Chondrocyte (in vitro differentiated cells): Measurements from ENCODE around the gene SLC6A12. TPM values are rescaled to one million over a fixed set of nuclear protein-coding genes. Genes with fewer than 3 reads are reported as not detected.

ENCODE experiments used
- DNase-seq: peaks from one replicate; pipeline ENCODE4 v3.0.0; 2021; ENCODE audit warnings: mixed read lengths, low spot score
- H3K27ac Mint-ChIP-seq: one replicate; pipeline ENCODE4 v1.8.0; 2021; ENCODE audit warnings: mild to moderate bottlenecking, moderate library complexity, mixed read lengths; ENCODE audit not compliant: unreplicated experiment
- H3K27me3 Mint-ChIP-seq: 2 replicates; pipeline ENCODE4 v1.8.0; 2021; ENCODE audit warnings: low read depth, mixed read lengths
- H3K36me3 Mint-ChIP-seq: 2 replicates; pipeline ENCODE4 v1.8.0; 2021; ENCODE audit warnings: low read depth, mixed read lengths
- H3K4me1 Mint-ChIP-seq: 2 replicates; pipeline ENCODE4 v1.8.0; 2021; ENCODE audit warnings: low read depth, mild to moderate bottlenecking, mixed read lengths
- H3K4me3 Mint-ChIP-seq: one replicate; pipeline ENCODE4 v1.8.0; 2021; ENCODE audit warnings: mild to moderate bottlenecking, moderate library complexity, mixed read lengths; ENCODE audit not compliant: unreplicated experiment
- H3K9me3 Mint-ChIP-seq: 2 replicates; pipeline ENCODE4 v1.8.0; 2021; ENCODE audit warnings: low read depth, mixed read lengths
- CTCF ChIP-seq: fragments of 200-600 bp; sonication (generic); IDR thresholded peaks from 2 replicates; pipeline ENCODE4 v1.5.0; 2021; ENCODE audit warnings: antibody characterized with exemption, mild to moderate bottlenecking, moderate library complexity
- total RNA-seq: library from RNA; stranded (reverse); gene quantifications from 3 replicates; pipeline ENCODE4 v1.2.1, GENCODE V29; 2021

The SLC6A12 gene
- total RNA-seq, 1 donor from 2014 or later, result 0.42 TPM

GRCh38 chr12:169528-170370 lies 44.2 kb downstream of the SLC6A12 start:
- DNase-seq, result no peak
- peak; percentile 30 for TF ChIP-seq CTCF
- no peaks in the 10 kb centered on the region for H3K9me3 Mint-ChIP-seq
- H3K4me1 Mint-ChIP-seq, result peaks cover 29% of the 10 kb centered on the region
- no peak overlapping the region for H3K27ac Mint-ChIP-seq
- peaks cover 5% of the 10 kb centered on the region for H3K27me3 Mint-ChIP-seq
- no peaks in the 10 kb centered on the region for H3K36me3 Mint-ChIP-seq
- H3K4me3 Mint-ChIP-seq, result no peak overlapping the region

- no peak overlapping the region for H3K4me3 Mint-ChIP-seq
- peaks cover 2% of the 10 kb centered on the region for H3K36me3 Mint-ChIP-seq
- no peaks in the 10 kb centered on the region for H3K9me3 Mint-ChIP-seq
- H3K27me3 Mint-ChIP-seq, result peaks cover 5% of the 10 kb centered on the region
- DNase-seq, result no peak
- no peak overlapping the region for H3K27ac Mint-ChIP-seq
- no peak for TF ChIP-seq CTCF
- peaks cover 29% of the 10 kb centered on the region for H3K4me1 Mint-ChIP-seq
Observed at GRCh38 chr12:168763-169525, 45.0 kb downstream of the SLC6A12 start.

- Mint-ChIP-seq H3K4me3 (no peak overlapping the region), H3K27ac (no peak overlapping the region), H3K4me1 (peaks cover 29% of the 10 kb centered on the region), H3K36me3 (peaks cover 2% of the 10 kb centered on the region), H3K27me3 (peaks cover 5% of the 10 kb centered on the region), H3K9me3 (no peaks in the 10 kb centered on the region)
- TF ChIP-seq CTCF, result no peak
- DNase-seq, result no peak
Observed at GRCh38 chr12:167959-168600, 45.9 kb downstream of the SLC6A12 start.

GRCh38 chr12:166425-167075 lies 47.4 kb downstream of the SLC6A12 start:
- H3K9me3 Mint-ChIP-seq, result no peaks in the 10 kb centered on the region
- H3K36me3 Mint-ChIP-seq, result peaks cover 2% of the 10 kb centered on the region
- no peak overlapping the region for H3K4me3 Mint-ChIP-seq
- H3K27ac Mint-ChIP-seq, result no peak overlapping the region
- peaks cover 22% of the 10 kb centered on the region for H3K4me1 Mint-ChIP-seq
- DNase-seq, result no peak
- TF ChIP-seq CTCF, result no peak
- H3K27me3 Mint-ChIP-seq, result peaks cover 17% of the 10 kb centered on the region
